Activated gamma-delta T cell treated with anti-CD3 and anti-CD28 coated beads, Interleukin-2, amount 50 U/mL, for 16 hours (primary cell): ENCODE data around the gene UBR2.
"Not testable (repeated sequence)": the region's sequence is repeated elsewhere in the genome, so short reads cannot be mapped to it uniquely, and the experiment has no call there.

ENCODE experiments used
- DNase-seq: peaks from one replicate; pipeline ENCODE4 v3.0.0-alpha.2; 2020; ENCODE audit warnings: low read depth

The UBR2 gene

GRCh38 chr6:42618686-42619085 is 54.9 kb downstream of the UBR2 start:
- DNase-seq: no peak

- no peak for DNase-seq
Measured at GRCh38 chr6:42619963-42620362, 56.1 kb downstream of the UBR2 start.

- no peak for DNase-seq
Measured at GRCh38 chr6:42624601-42625000, 60.8 kb downstream of the UBR2 start.

- no peak for DNase-seq
Measured at GRCh38 chr6:42627044-42627443, 63.2 kb downstream of the UBR2 start.

GRCh38 chr6:42627674-42628073 is 63.8 kb downstream of the UBR2 start:
- no peak for DNase-seq

- DNase-seq: no peak
Measured at GRCh38 chr6:42628604-42629003, 64.8 kb downstream of the UBR2 start.

- DNase-seq: no peak
Measured at GRCh38 chr6:42629845-42630244, 66.0 kb downstream of the UBR2 start.

- DNase-seq: no peak
Measured at GRCh38 chr6:42637681-42638080, 73.9 kb downstream of the UBR2 start.

- no peak for DNase-seq
Measured at GRCh38 chr6:42642794-42643193, 79.0 kb downstream of the UBR2 start.

- DNase-seq: no peak
Measured at GRCh38 chr6:42644211-42644610, 80.4 kb downstream of the UBR2 start.

GRCh38 chr6:42652024-42652746 is 88.4 kb downstream of the UBR2 start:
- no peak for DNase-seq

GRCh38 chr6:42653851-42654250 is 90.0 kb downstream of the UBR2 start:
- no peak for DNase-seq

GRCh38 chr6:42659806-42660205 is 96.0 kb downstream of the UBR2 start:
- DNase-seq: no peak

GRCh38 chr6:42661540-42662153 is 97.8 kb downstream of the UBR2 start:
- peak; percentile 78 for DNase-seq

- no peak for DNase-seq
Measured at GRCh38 chr6:42664718-42665117, 100.9 kb downstream of the UBR2 start.

- DNase-seq: not testable (repeated sequence)
Measured at GRCh38 chr6:42674368-42674767, 110.5 kb downstream of the UBR2 start.

- no peak for DNase-seq
Measured at GRCh38 chr6:42674780-42675179, 111.0 kb downstream of the UBR2 start.

- no peak for DNase-seq
Measured at GRCh38 chr6:42679358-42679757, 115.5 kb downstream of the UBR2 start.

GRCh38 chr6:42688281-42688680 is 124.5 kb downstream of the UBR2 start:
- no peak for DNase-seq

GRCh38 chr6:42689371-42689770 is 125.5 kb downstream of the UBR2 start:
- DNase-seq: no peak

- DNase-seq: no peak
Measured at GRCh38 chr6:42690151-42690702, 126.4 kb downstream of the UBR2 start.

- no peak for DNase-seq
Measured at GRCh38 chr6:42690872-42691271, 127.0 kb downstream of the UBR2 start.

GRCh38 chr6:42692137-42692911 is 128.5 kb downstream of the UBR2 start:
- DNase-seq: no peak
